HepG2 (cell line): Measurements from ENCODE around the gene DDHD1. TPM values are rescaled to one million over a fixed set of nuclear protein-coding genes. Genes with fewer than 3 reads are reported as not detected.

ENCODE experiments used
- ATF2 ChIP-seq: sonication (generic); formaldehyde crosslinking; IDR thresholded peaks from 2 replicates; pipeline ENCODE4 v1.4.0; 2020; ENCODE audit warnings: missing genetic modification reagents
- E2F1 ChIP-seq: sonication (generic); formaldehyde crosslinking; IDR thresholded peaks from 2 replicates; pipeline ENCODE4 v1.5.0; 2020; ENCODE audit warnings: missing genetic modification reagents
- GRHL1 ChIP-seq: sonication (generic); formaldehyde crosslinking; conservative IDR thresholded peaks from 2 replicates; pipeline ENCODE4 v1.8.0; 2022; ENCODE audit warnings: missing genetic modification reagents
- HIVEP1 ChIP-seq: sonication (generic); formaldehyde crosslinking; IDR thresholded peaks from 2 replicates; pipeline ENCODE4 v1.4.0; 2020; ENCODE audit warnings: mild to moderate bottlenecking, missing genetic modification reagents
- HNRNPLL ChIP-seq: fragments of 200-400 bp; formaldehyde crosslinking; IDR thresholded peaks from 2 replicates; pipeline ENCODE4 v1.6.1; 2017; ENCODE audit warnings: mild to moderate bottlenecking, low read depth, low read length; ENCODE audit not compliant: poor library complexity, severe bottlenecking
- MAF1 ChIP-seq: sonication (generic); formaldehyde crosslinking; IDR thresholded peaks from 2 replicates; pipeline ENCODE4 v1.5.0; 2020; ENCODE audit warnings: missing genetic modification reagents, borderline replicate concordance
- NR3C1 ChIP-seq: sonication (generic); formaldehyde crosslinking; IDR thresholded peaks from 2 replicates; pipeline ENCODE4 v1.4.0; 2020; ENCODE audit warnings: missing genetic modification reagents
- REPIN1 ChIP-seq: sonication (generic); formaldehyde crosslinking; IDR thresholded peaks from 2 replicates; pipeline ENCODE4 v1.8.0; 2022; ENCODE audit warnings: missing genetic modification reagents, low read depth, mild to moderate bottlenecking, borderline replicate concordance
- RFXANK ChIP-seq: IDR thresholded peaks from 2 replicates; pipeline ENCODE4 v1.6.1; 2016
- TAF1 ChIP-seq: sonication (generic); formaldehyde crosslinking; IDR thresholded peaks from 2 replicates; pipeline ENCODE4 v1.4.0; 2020; ENCODE audit warnings: missing genetic modification reagents
- TBP ChIP-seq: sonication (generic); formaldehyde crosslinking; IDR thresholded peaks from 2 replicates; pipeline ENCODE4 v1.5.0; 2020; ENCODE audit warnings: missing genetic modification reagents
- TOE1 ChIP-seq: sonication (generic); formaldehyde crosslinking; IDR thresholded peaks from 2 replicates; pipeline ENCODE4 v1.4.0; 2020; ENCODE audit warnings: mild to moderate bottlenecking, missing genetic modification reagents
- WIZ ChIP-seq: sonication (generic); formaldehyde crosslinking; IDR thresholded peaks from 2 replicates; pipeline ENCODE4 v1.5.1; 2020; ENCODE audit warnings: mild to moderate bottlenecking, missing genetic modification reagents
- XBP1 ChIP-seq: sonication (generic); formaldehyde crosslinking; IDR thresholded peaks from 2 replicates; pipeline ENCODE4 v1.5.0; 2020; ENCODE audit warnings: missing genetic modification reagents
- ZBTB1 ChIP-seq: sonication (generic); formaldehyde crosslinking; IDR thresholded peaks from 2 replicates; pipeline ENCODE4 v1.4.0; 2020; ENCODE audit warnings: missing genetic modification reagents, borderline replicate concordance
- ZEB1 ChIP-seq: IDR thresholded peaks from 2 replicates; pipeline ENCODE4 v1.6.1; 2012; ENCODE audit warnings: mild to moderate bottlenecking, low read depth, inconsistent platforms; ENCODE audit not compliant: insufficient replicate concordance
- ZNF136 ChIP-seq: sonication (generic); formaldehyde crosslinking; IDR thresholded peaks from 2 replicates; pipeline ENCODE4 v1.8.1; 2022; ENCODE audit warnings: low read depth, mild to moderate bottlenecking, moderate library complexity, missing genetic modification reagents
- ZNF276 ChIP-seq: sonication (generic); formaldehyde crosslinking; IDR thresholded peaks from 2 replicates; pipeline ENCODE4 v1.4.0; 2020; ENCODE audit warnings: mild to moderate bottlenecking, low read depth, missing genetic modification reagents
- ZNF414 ChIP-seq: sonication (generic); formaldehyde crosslinking; IDR thresholded peaks from 2 replicates; pipeline ENCODE4 v1.5.0; 2020; ENCODE audit warnings: missing genetic modification reagents
- ZNF484 ChIP-seq: sonication (generic); formaldehyde crosslinking; IDR thresholded peaks from 2 replicates; pipeline ENCODE4 v1.5.1; 2020; ENCODE audit warnings: mild to moderate bottlenecking, low read depth, missing genetic modification reagents, borderline replicate concordance
- ZNF607 ChIP-seq: sonication (generic); formaldehyde crosslinking; IDR thresholded peaks from 2 replicates; pipeline ENCODE4 v1.5.1; 2020; ENCODE audit warnings: missing genetic modification reagents, mild to moderate bottlenecking, borderline replicate concordance
- polyA plus RNA-seq, 8 experiments: library from polyadenylated mRNA; depleted of rRNA in 3 of 8; stranded (reverse) in 7 of 8; unstranded in 1 of 8; fragments of >200 nt; fragmentation: Illumina TruSeq in 4 of 8; extraction: Trizol in 4 of 8; gene quantifications; 2 replicates each; pipeline versions ENCODE4 v1.2.1 to v1.2.3, GENCODE V29; 2011 to 2016; ENCODE audit warnings: low read depth in 4 of 8, missing spikeins in 1 of 8, mixed read lengths in 1 of 8; ENCODE audit not compliant: insufficient read depth in 1 of 8
- total RNA-seq, 5 experiments: library from RNA; depleted of rRNA; stranded (reverse); fragments of >200 nt; fragmentation: Illumina TruSeq; extraction: Trizol; gene quantifications; 2 replicates each; pipeline ENCODE4 v1.2.3, GENCODE V29; 2016; ENCODE audit warnings: low read depth in 1 of 5

The DDHD1 gene
- total and polyA plus RNA-seq, 2 of the 13 experiments (the other 11 are each of a cell fraction or from before 2014, with no cell fraction given), result 4.6 to 8.3 TPM

- TF ChIP-seq ZNF484, result no peak
- no peak; the same call in 1 of the 2 replicates for TF ChIP-seq HIVEP1 (CRISPR knock-in tag)
- TF ChIP-seq ATF2, result no peak
- TF ChIP-seq GRHL1 (CRISPR knock-in tag), result no peak
- TF ChIP-seq REPIN1 (CRISPR knock-in tag), result peak; percentile 50; the same call in 1 of the 2 replicates
- no peak for TF ChIP-seq ZBTB1 (CRISPR knock-in tag)
- no peak for TF ChIP-seq TBP (CRISPR knock-in tag)
- TF ChIP-seq ZNF607 (CRISPR knock-in tag), result 0 out of 2 replicates have a peak, but pooled peaks have one; percentile 32
- no peak for TF ChIP-seq ZNF136 (CRISPR knock-in tag)
- TF ChIP-seq E2F1 (CRISPR knock-in tag), result peak; percentile 45; the same call in 1 of the 2 replicates
- TF ChIP-seq MAF1 (CRISPR knock-in tag), result no peak
- no peak for TF ChIP-seq NR3C1
- no peak for TF ChIP-seq ZNF276 (CRISPR knock-in tag)
- TF ChIP-seq HNRNPLL, result peak; percentile 58
- no peak for TF ChIP-seq TOE1 (CRISPR knock-in tag)
- no peak for TF ChIP-seq XBP1 (CRISPR knock-in tag)
- TF ChIP-seq TAF1, result peak; percentile 50; the same call in 1 of the 2 replicates
- no peak for TF ChIP-seq ZNF414 (CRISPR knock-in tag)
- TF ChIP-seq RFXANK (CRISPR knock-in tag), result no peak
- TF ChIP-seq WIZ (CRISPR knock-in tag), result 0 out of 2 replicates have a peak, but pooled peaks have one; percentile 29
- no peak for TF ChIP-seq ZEB1
Observed at GRCh38 chr14:53152887-53153701, at the start of gene DDHD1 (continued).
